Stimulated activated CD8-positive, alpha-beta memory T cell treated with anti-CD3 and anti-CD28 coated beads, Interleukin-15, amount 100 ng/mL, for 48 hours (primary cell): ENCODE measurements around the gene TMEM223.
"Not testable (repeated sequence)": the region's sequence is repeated elsewhere in the genome, so short reads cannot be mapped to it uniquely, and the experiment has no call there.

Experiments used
- DNase-seq, 2 donors: peaks; one replicate each; pipeline ENCODE4 v3.0.0-alpha.2; 2020; ENCODE audit warnings: low read depth in 2 of 2

The TMEM223 gene, protein sequence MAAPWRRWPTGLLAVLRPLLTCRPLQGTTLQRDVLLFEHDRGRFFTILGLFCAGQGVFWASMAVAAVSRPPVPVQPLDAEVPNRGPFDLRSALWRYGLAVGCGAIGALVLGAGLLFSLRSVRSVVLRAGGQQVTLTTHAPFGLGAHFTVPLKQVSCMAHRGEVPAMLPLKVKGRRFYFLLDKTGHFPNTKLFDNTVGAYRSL

DNA sequence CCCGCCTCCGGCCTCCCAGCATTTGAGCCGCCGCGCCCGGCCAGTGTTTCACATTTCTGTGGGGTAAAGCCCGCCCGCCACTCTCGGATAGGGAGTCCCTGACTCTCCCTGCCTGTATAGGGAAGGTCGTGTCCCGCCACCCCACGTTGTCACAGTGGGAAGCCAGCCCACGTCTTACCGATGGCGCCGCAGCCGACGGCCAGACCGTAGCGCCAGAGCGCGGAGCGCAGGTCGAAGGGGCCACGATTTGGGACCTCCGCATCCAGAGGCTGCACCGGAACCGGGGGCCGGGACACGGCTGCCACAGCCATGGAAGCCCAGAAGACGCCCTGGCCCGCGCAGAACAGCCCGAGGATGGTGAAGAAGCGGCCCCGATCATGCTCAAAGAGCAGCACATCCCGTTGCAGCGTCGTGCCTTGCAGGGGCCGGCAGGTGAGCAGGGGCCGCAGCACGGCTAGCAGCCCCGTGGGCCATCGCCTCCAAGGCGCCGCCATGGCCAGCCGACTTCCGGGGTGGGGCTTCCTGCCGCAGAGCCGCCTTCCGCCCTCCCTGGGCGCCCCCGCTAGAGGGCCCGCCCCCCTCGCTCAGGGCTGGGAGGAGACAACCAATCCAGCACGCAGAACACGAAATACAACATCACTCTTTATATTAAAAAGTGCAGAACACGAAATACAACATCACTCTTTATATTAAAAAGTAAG lies at the start of gene TMEM223:
Gene TMEM223, minus strand, starts transcription at position 506 of the 701 bp plus-strand sequence. Its CDS starts 12 bp downstream, at position 494.
- DNase-seq = peak; percentile 85 to 89

DNA sequence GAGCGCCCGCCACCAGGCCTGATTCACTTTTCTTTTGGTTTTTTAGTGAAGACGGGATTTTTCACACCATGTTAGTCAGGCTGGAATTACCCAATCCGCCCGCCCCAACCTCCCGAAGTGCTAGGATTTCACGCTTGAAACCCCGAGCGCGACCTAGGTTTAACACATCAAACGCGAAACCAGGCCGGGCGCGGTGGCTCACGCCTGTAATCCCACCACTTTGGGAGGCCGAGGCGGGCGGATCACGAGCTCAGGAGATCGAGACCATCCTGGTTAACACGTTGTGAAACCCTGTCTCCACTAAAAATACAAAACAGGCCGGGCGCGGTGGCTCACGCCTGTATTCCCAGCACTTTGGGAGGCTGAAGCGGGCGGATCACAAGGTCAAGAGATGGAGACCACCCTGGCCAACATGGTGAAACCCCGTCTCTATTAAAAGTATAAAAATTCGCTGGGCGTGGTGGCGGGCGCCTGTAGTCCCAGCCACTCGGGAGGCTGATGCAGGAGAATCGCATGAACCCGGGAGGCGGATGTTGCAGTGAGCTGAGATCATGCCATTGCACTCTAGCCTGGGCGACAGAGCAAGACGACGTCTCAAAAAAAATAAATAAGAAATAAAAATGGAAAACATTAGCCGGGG lies 49.0 kb upstream of the TMEM223 start:
- DNase-seq = peak in 1 of 2 donors; percentile 79

DNA sequence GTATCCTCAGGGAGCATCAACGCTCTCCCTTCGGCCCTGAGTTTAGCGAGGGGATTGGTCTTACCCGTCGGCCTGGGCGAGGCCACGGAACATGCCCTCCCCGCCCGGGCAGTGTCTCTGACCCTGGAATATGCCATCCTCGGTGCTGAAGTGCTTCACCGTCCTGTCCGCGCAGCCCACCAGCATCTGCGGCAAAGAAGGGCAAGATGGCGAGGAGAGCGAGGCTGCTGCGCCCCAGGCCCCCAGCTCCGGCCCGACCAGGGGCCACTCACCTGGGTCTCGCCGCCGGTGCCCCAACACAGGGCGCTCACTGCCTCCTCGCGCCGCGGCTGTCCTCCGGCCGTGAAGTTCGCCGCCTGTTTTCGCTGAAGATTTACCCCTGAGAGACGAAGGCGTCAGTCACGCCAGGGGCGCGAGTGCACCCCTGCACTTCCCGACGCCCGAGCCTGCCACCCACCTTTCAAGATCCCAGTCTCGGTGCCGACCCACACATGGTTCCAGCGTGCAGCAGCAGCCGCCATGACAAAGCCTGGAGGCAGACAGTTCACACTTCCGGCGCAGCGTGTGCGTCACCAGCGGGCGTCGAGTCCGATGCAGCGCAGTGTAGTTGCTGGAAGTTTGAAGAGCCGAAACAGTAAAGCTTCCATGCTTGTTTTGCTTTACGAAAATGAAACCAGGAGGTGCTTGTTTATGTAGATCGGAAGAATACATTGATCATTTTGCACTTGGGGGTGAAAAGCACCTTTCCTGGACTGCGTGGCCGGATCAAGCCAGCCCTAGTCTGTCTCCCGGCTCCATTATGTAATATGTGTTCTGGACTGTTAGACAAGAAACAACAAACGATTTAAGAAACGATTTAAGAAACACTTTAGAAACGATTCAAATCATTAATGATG lies 47.5 kb upstream of the TMEM223 start, which contains the start of gene WDR74:
Gene WDR74, minus strand, starts transcription at position 541 of the 896 bp plus-strand sequence. Its CDS starts 20 bp downstream, at position 521.
- DNase-seq = peak; percentile 84 to 88

DNA sequence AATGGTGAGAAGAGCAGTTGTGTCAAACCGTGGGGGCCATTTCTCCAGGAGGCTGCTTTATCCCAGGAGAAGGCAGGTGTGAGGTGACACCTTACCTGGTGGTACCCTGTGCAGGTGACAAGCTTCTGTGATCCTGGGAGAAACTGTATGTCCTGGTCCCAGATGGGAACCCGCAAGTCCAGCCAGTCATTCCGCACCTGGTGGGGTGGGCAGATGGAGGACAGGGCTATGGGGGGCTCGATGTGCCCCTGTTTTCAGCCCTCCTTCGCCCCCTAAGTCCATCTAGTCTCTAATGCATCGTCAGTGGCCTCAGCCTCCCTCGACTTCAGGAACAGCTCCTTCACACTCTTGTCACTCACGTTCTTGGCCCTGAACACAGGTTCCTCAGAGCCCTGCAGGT lies 43.5 kb upstream of the TMEM223 start:
- DNase-seq = no peak

DNA sequence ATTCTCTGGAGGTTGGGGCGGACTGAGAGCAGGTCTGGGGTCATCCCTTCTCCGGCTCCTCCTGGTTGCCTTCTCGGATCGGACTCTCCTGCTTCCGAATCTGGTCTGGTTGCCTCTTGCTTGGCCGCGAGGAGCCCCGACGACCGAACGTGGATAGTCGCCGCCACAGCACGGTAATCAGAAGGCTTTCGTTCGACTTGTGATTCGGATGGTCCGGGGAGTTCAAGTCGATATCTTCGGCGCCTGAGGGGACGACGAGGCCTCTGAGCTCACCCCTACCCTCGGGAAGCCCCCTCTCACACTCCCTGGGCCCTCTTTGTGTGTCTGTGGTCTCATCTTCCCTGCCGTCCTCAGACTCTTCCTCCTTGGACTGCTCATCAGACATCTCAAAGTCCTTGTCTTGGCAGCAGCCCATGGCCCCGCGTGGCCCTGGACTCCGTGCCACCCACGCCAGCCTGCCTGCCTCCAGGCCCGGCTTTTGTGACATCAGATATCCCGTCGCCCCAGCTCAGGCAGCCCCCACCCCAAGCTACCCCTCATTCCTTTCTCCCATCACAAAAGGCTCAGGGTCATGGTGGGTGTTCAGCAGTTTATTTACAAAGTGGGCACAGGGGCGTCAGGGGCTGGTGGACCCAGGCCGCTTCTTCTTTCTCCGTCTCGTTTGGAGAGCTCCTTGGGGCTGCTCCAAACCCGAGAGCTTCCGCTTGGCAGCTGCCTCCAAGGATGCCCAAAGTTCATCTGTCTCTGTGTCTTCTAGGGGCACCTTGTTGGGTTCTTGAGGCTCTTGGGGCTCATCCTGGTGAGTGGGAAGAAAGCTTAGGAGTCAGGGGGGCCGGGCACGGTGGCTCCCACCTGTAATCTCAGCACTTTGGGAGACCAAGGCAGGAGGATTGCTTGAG lies 40.8 kb upstream of the TMEM223 start, which contains the start of gene TEX54:
Gene TEX54, minus strand, starts transcription at position 506 of the 899 bp plus-strand sequence.
- no peak for DNase-seq

DNA sequence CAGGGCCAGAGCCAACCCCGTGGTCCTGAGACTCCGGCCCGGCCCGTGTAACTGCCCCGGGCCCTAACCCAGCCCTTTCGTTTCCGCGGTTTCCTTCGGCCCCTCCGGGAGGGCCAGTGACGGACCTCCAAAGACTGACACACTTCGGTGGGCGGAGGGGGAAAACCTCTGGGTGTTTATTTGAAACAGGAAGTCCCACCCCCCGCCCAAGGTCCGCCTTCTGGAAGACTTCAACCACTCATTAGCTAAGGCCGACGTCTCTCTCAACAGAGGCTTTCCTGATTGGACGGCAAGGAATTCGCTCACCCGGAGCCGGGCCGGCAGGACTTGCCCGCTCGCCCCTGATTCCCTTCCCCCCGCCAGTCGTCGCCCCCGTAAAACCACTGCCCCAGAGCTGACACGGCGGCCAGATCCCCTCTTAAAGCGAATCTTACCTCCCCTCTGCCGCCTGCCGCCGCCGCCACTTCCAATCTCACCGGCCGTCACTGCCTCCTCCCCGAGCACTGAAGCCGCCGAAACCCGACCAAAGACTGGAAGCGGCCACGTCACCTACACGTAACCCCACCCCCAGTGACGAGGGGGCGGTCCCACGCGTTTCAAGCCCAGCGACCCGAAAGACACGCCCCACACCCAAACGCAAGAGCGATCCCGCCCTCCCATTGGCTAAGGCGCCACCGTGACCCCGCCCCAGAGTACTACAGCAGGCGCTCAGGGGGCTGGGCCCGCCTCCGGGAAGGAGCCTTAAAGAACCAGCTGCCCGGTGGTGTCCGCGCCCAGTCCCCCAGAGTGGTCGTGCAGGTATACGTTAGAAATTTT lies 39.9 kb upstream of the TMEM223 start, which contains the start of gene STX5:
Gene STX5, minus strand, starts transcription at position 532 of the 816 bp plus-strand sequence. CDS start 808 bp downstream, outside the sequence.
- peak; percentile 99 for DNase-seq

DNA sequence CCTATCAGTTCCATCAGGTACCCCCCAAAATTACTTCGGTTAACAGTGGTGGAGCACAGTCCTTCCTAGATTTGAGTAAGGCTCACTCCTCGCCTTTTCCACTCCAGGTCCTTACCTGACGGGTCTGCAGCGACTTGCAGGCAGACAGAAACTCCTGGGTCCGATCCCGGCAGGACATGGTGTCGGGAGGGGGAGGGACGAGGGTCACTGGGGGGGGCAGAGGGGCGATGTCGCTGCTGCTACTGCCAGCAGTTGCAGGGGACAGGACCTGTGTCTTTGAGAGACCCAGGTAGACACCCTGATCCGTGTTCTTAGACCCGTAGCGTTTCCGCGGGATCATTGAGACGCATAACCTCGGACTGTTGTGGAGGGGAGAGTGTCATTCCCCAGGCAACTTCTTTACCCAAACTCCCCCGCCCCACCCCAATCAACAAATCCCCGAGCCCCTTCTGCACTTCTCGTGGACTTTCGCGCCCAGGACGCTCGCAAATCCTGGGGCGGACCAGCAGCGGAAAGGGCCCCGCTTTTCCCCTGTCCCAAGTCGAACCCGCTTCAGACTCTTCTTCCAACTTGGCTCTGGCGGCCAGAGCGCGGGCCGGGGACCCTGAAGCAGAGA lies 39.2 kb upstream of the TMEM223 start:
- DNase-seq = no peak

DNA sequence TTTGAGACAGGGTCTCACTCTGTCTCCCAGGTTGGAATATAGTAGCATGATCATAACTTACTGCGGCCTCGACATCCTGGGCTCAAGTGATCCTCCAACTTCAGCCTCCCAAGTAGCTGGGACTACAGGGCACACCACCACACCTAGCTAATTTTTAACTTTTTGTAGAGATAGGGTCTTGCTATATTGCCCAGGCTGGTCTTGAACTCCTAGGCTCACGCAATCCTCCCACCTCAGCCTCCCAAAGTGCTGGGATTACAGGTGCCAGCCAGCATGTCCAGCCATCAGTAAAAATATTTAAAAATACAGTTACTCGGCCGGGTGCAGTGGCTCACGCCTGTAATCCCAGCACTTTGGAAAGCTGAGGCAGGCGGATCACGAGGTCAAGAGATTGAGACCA lies 36.3 kb upstream of the TMEM223 start:
- DNase-seq = not testable (repeated sequence)

DNA sequence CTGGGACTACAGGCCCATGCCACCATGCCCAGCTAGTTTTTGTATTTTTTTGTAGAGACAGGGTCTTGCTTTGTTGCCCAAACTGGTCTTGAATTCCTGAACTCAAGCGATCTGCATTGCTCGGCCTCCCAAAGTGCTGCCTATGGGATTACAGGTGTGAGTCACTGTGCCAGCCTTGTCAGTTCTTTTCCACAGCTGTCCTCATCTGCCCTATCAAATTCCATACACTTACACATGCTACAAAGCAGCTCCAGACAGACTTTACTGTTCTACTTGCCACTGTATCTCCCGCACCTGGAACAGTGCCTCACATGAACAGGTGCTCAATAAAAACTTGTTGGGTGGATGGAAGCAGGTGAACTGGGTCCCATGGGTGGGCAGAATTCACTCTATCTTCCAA lies 31.9 kb upstream of the TMEM223 start:
- DNase-seq = no peak

DNA sequence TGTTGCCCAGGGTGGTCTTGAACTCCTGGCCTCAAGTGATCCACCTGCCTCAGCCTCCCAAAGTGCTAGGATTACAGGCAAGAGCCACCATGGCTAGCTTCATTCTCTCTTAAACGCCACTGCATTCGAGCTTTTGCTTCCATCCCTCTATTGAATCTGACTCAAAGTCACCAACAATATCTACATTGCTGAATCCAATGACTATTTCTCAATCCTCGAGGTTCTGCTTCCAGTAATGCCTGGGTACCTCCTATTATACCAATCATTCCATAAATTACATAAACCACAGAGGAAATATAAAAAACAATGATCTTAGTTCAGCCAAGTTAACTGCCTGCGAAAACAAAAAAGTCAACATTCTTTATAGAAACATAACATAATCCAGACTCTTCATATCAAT lies 25.3 kb upstream of the TMEM223 start:
- no peak for DNase-seq

DNA sequence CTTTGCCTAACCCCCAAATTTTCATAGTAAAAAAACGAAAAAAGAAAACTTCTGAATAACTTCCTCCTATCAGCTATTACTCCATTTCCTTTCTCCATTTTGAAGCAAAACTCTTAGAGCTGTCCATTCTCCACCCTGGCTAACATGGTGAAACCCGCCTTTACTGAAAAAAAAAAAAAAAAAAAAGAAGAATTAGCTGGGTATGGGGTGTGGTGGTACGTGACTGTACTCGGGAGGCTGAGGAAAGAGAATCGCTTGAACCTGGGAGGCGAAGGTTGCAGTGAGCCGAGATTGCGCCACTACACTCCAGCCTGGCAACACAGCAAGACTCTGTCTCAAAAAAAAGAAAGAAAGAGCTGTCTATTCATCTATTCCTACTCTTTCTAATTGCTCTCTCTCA lies 24.8 kb upstream of the TMEM223 start:
- no peak for DNase-seq

DNA sequence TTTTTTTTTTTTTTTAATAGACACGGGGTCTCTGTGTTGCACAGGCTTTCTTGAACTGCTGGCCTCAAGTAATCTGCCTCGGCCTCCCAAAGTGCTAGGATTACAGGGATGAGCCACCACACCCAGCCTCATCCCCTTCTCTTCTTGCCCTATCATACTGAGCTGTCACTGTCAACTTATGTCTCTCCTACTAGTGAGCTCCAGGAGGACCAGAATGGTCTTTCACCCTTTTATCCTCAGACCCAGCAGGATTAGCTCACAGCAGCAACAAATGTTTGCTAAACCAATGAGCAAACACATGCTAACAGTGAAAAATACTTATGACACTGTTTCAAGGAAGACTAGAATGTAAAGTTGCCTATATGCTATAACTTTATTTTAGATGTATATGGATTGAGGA lies 19.9 kb upstream of the TMEM223 start:
- no peak for DNase-seq

DNA sequence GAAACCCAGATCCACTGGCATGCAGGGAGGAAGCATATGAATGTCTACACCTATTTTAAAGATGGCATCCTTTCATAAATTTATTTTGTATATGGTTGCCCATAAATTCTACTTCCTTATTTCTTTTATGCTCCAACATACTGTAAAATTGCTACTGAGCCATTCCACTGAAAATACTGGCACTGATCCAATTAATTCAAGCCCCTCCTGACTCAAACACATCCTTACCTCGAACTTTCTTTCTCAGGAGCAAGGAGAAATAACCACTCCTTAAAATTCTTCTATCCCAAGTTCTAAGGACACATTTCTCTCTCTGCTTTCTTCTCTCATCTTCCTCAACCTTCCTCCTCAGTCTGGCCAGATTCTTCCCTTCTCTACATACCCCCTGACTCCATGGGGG lies 18.9 kb upstream of the TMEM223 start:
- DNase-seq = no peak

DNA sequence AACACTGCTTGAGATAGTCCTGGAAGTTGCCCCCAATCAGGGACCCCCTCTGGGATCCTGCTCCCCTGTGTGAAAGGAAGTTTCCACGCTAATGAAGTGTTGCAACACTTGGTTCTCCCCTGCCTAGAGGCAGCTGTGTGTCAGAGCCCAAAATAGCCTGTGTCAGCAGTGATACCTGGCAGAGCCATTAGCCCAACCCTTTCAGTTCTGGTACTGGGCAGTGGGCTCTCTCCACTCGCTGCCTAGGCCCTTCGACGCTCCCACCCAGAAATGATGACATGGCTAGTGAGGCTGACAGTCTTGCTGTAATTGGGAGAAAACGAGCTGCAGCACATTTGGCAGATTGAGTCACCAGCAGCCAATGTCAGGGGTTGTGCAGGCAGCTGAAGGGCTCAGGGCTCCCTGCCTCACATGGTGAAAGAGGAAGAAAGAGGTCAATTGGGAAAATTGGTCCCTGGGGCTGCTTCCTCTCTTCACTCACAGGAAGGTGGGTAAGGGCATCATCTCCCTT lies 14.9 kb upstream of the TMEM223 start:
- no peak for DNase-seq

DNA sequence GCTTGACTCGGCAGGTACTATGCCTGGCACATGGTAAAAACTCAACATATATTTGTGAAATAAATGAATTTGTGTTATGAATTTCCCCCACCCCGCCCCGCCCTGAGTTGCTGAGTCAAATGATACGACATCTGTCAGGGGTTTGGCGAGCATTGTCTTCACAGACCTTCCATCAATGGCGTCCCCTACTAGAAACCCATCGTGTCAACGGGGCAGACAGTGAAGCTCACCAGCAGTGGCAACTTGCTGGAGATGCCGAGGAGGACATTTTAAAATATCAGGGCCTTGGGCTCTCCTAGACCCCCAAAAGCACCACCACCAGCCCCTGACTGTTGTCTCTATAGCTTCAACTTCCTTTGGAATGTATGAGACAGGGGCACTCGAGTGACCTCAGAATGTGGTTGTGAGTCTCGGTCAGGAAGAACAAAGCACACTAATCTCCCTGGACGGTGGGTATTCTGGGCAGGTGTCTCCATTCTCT lies 14.2 kb upstream of the TMEM223 start:
- no peak for DNase-seq

DNA sequence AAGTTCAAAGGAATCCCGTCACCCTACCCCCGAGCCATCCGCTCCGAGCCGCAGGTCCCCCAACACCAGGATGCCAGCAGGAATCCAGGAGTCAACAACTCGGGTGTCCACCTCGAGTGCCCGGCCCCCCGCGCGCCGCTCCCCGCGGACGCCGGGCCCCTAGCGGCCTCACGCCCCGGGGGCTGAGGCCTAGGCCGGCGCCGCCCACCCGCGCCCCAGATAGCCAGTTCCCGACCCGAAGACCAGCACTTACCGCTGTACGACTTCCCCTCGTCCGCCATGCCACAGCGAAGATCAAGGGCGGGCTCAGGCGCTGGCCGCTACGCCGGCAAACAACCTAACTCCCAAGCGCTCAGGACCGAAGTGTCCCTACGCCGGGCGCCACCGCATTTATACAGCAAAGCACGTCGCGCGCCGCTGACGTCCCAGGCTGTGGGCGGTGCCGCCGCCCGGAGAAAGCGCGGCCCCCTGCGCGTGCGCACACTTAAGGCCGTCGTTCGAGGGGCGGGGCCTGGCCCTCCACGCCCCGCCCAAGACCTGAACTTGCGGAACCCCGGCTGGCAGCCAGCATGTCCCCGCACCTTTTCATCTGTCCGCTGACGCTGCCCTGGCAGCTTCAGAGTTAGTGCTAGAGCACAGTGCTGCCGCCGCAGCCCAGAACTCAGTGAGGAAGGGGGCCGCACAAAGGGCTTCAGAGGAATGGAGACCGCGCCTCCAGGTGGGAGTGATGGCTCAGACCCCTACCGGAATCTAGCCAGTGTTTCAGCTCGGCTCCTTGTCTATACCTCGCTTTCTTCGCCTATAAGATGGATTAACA lies 13.5 kb upstream of the TMEM223 start, which contains the start of gene NXF1:
Gene NXF1, minus strand, starts transcription at position 365 of the 817 bp plus-strand sequence. Its CDS starts 84 bp downstream, at position 281.
- peak; percentile 90 to 91 for DNase-seq

DNA sequence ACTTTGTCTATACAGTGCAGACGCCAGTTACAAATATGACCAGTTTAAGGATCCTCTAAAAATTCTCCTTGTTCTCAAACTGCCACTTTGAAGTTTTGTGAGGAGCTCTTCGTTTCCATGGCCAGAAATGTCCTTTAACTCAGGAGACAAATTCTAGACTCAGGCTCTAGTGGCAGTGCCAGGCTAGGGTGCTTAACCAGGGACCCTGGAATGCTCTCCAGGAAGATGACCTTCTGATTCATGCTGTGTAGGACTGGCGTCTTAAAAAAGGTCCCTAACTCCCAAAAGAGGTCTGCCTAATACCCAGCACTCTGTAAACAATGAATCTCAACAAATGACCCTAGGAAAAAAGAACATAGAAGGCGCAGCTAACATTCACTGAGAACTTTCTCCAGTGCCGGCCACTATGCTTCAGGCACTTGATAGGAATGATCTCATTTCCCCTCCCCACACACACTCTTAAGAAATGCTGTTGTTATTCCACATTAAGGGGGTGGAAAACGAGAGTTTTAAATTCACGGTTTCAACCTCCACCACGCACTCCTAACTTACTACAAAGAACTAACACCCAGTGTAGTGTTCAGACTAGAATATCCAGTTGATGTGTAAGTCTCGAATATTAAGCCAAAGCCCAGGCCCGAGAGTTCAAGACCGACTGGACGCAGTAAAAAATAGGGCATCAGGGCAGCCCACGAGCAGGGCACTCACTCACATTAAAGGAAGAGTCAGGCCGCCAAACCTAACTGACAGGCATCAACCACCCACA lies 12.7 kb upstream of the TMEM223 start:
- DNase-seq = no peak
